Spinal cord (tissue), 10 donors: ENCODE results near the gene HMGB2. TPM values are rescaled to one million over a fixed set of nuclear protein-coding genes. Genes with fewer than 3 reads are reported as not detected.

ENCODE experiments used
- DNase-seq, 6 donors: peaks; one replicate each; pipeline versions ENCODE4 v3.0.0 to v3.0.0-alpha.2; 2013 to 2015; ENCODE audit warnings: low spot score in 6 of 6, low read depth in 4 of 6
- H3K27ac ChIP-seq: one replicate; pipeline ENCODE4 v1.5.1; 2013; ENCODE audit warnings: low read depth, low read length, control low read depth
- H3K27me3 ChIP-seq: one replicate; pipeline ENCODE4 v1.6.1; 2013; ENCODE audit warnings: low read length; ENCODE audit not compliant: control insufficient read depth, insufficient read depth
- H3K36me3 ChIP-seq: one replicate; pipeline ENCODE4 v1.6.1; 2013; ENCODE audit warnings: low read length; ENCODE audit not compliant: control insufficient read depth, insufficient read depth
- H3K4me1 ChIP-seq: one replicate; pipeline ENCODE4 v1.6.1; 2013; ENCODE audit warnings: low read length; ENCODE audit not compliant: control insufficient read depth, insufficient read depth
- H3K4me3 ChIP-seq: one replicate; pipeline ENCODE4 v1.5.1; 2013; ENCODE audit warnings: low read depth, low read length, control low read depth
- H3K9me3 ChIP-seq: one replicate; pipeline ENCODE4 v1.6.1; 2013; ENCODE audit warnings: low read length; ENCODE audit not compliant: control insufficient read depth, insufficient read depth
- WGBS: methylation state at CpG from one replicate; pipeline ENCODE4 v1.1.5; 2013; ENCODE audit warnings: missing lambda C conversion rate; ENCODE audit not compliant: insufficient coverage; 5-methylcytosine and 5-hydroxymethylcytosine counted together
- long read RNA-seq, 4 donors: transcript quantifications; one replicate each; lab custom pipeline, GENCODE V29; 2026
- polyA plus RNA-seq, 2 donors: library from polyadenylated mRNA; unstranded; fragments of 120-200 nt; gene quantifications; one replicate each; pipeline ENCODE4 v1.2.1, GENCODE V29; 2013; ENCODE audit not compliant: insufficient read length in 2 of 2
- total RNA-seq, 2 donors: library from RNA; depleted of rRNA in 1 of 2; stranded (reverse); fragments of 120-200 nt in 1 of 2; fragments of >200 nt in 1 of 2; gene quantifications; one replicate each; pipeline versions ENCODE4 v1.2.3 to v1.2.4, GENCODE V29; 2013 to 2014
- donor health status: healthy.

Gene HMGB2
- total RNA-seq (100 to 1,000 TPM in 1 of 2 donors, 10 to 100 TPM in 1; 52.3 to 104 TPM), polyA plus RNA-seq (100 to 1,000 TPM; 123 to 132 TPM)
- long read RNA-seq, donor 1, transcript HMGB2-202 (4 exons, 1,032 nt): minor isoform, 14 of 104 reads
- long read RNA-seq, donor 1, transcript HMGB2-201 (5 exons, 1,889 nt): major isoform, 50 of 104 reads
- long read RNA-seq, donor 1, transcript HMGB2-203 (5 exons, 1,175 nt): minor isoform, 6 of 104 reads
- long read RNA-seq, donor 1, partial matches to known transcripts: 31 of 104 reads
- long read RNA-seq, donor 1, other reads (novel, unspliced or antisense): 0 of 104 reads
- long read RNA-seq, donor 2, transcript HMGB2-201 (5 exons, 1,889 nt): major isoform, 28 of 51 reads
- long read RNA-seq, donor 2, transcript HMGB2-205 (3 exons, 1,841 nt): minor isoform, 6 of 51 reads
- long read RNA-seq, donor 2, partial matches to known transcripts: 9 of 51 reads
- long read RNA-seq, donor 2, other reads (novel, unspliced or antisense): 0 of 51 reads
- long read RNA-seq, donor 3, transcript HMGB2-205 (3 exons, 1,841 nt): minor isoform, 5 of 65 reads
- long read RNA-seq, donor 3, transcript HMGB2-202 (4 exons, 1,032 nt): minor isoform, 5 of 65 reads
- long read RNA-seq, donor 3, transcript HMGB2-201 (5 exons, 1,889 nt): major isoform, 33 of 65 reads
- long read RNA-seq, donor 3, partial matches to known transcripts: 22 of 65 reads
- long read RNA-seq, donor 3, other reads (novel, unspliced or antisense): 0 of 65 reads
- long read RNA-seq, donor 4, transcript HMGB2-201 (5 exons, 1,889 nt): major isoform, 209 of 559 reads
- long read RNA-seq, donor 4, transcript HMGB2-203 (5 exons, 1,175 nt): minor isoform, 10 of 559 reads
- long read RNA-seq, donor 4, transcript HMGB2-205 (3 exons, 1,841 nt): minor isoform, 21 of 559 reads
- long read RNA-seq, donor 4, transcript HMGB2-202 (4 exons, 1,032 nt): minor isoform, 70 of 559 reads
- long read RNA-seq, donor 4, partial matches to known transcripts: 249 of 559 reads
- long read RNA-seq, donor 4, other reads (novel, unspliced or antisense): 0 of 559 reads

- no peaks in the 10 kb centered on the region for H3K36me3 ChIP-seq
- WGBS: 0% methylated on average over 61 of the region's 61 CpGs
- DNase-seq: peak; percentile 97 to 100 (median 99)
- H3K4me3 ChIP-seq: peak within 1 kb of the TSS; percentile 100
- H3K27me3 ChIP-seq: no peaks in the 10 kb centered on the region
- peak within 1 kb of the TSS; percentile 100 for H3K27ac ChIP-seq
- no peaks in the 10 kb centered on the region for H3K9me3 ChIP-seq
- peaks cover 4% of the 10 kb centered on the region for H3K4me1 ChIP-seq
These were observed at the start of gene HMGB2 for GRCh38 chr4:173334085-173334890. TSS of gene HMGB2 (minus strand) at chr4:173334358. CDS start at chr4:173333649, 709 bp downstream.

GRCh38 chr4:173382349-173382748 lies 48.2 kb upstream of the HMGB2 start:
- no peak overlapping the region for H3K4me3 ChIP-seq
- no peaks in the 10 kb centered on the region for H3K9me3 ChIP-seq
- H3K36me3 ChIP-seq: no peaks in the 10 kb centered on the region
- DNase-seq: no peak
- no peak overlapping the region for H3K27ac ChIP-seq
- no CpG with 5 or more reads among the region's 4 CpGs for WGBS
- no peaks in the 10 kb centered on the region for H3K4me1 ChIP-seq
- H3K27me3 ChIP-seq: no peaks in the 10 kb centered on the region

GRCh38 chr4:173381610-173382009 lies 47.5 kb upstream of the HMGB2 start:
- WGBS: no CpG with 5 or more reads among the region's 1 CpG
- Histone ChIP-seq H3K27ac (no peak overlapping the region), H3K36me3 (peaks cover under 1% of the 10 kb centered on the region), H3K9me3 (no peaks in the 10 kb centered on the region), H3K27me3 (no peaks in the 10 kb centered on the region), H3K4me3 (no peak overlapping the region), H3K4me1 (no peaks in the 10 kb centered on the region)
- peak in 1 of 6 donors; percentile 24 for DNase-seq

GRCh38 chr4:173380987-173381386 lies 46.8 kb upstream of the HMGB2 start:
- DNase-seq: no peak
- Histone ChIP-seq H3K36me3 (peaks cover 2% of the 10 kb centered on the region), H3K9me3 (no peaks in the 10 kb centered on the region), H3K27me3 (no peaks in the 10 kb centered on the region), H3K4me1 (no peaks in the 10 kb centered on the region), H3K4me3 (no peak overlapping the region), H3K27ac (no peak overlapping the region)

- H3K27ac ChIP-seq: no peak overlapping the region
- H3K4me3 ChIP-seq: no peak overlapping the region
- no peaks in the 10 kb centered on the region for H3K4me1 ChIP-seq
- peaks cover 2% of the 10 kb centered on the region for H3K36me3 ChIP-seq
- H3K27me3 ChIP-seq: no peaks in the 10 kb centered on the region
- no peaks in the 10 kb centered on the region for H3K9me3 ChIP-seq
- DNase-seq: no peak
- no CpG with 5 or more reads among the region's 3 CpGs for WGBS
These were observed 45.8 kb upstream of the HMGB2 start for GRCh38 chr4:173379929-173380328.

- no peak overlapping the region for H3K27ac ChIP-seq
- no peaks in the 10 kb centered on the region for H3K9me3 ChIP-seq
- H3K4me1 ChIP-seq: peaks cover 5% of the 10 kb centered on the region
- peaks cover 2% of the 10 kb centered on the region for H3K36me3 ChIP-seq
- no peak for DNase-seq
- no CpG with 5 or more reads among the region's 2 CpGs for WGBS
- no peak overlapping the region for H3K4me3 ChIP-seq
- H3K27me3 ChIP-seq: no peaks in the 10 kb centered on the region
These were observed 40.4 kb upstream of the HMGB2 start for GRCh38 chr4:173374588-173374987.

GRCh38 chr4:173371292-173372192 lies 37.4 kb upstream of the HMGB2 start:
- Histone ChIP-seq H3K9me3 (no peaks in the 10 kb centered on the region), H3K4me3 (peak overlapping the region; percentile 96), H3K4me1 (peaks cover 7% of the 10 kb centered on the region), H3K27me3 (no peaks in the 10 kb centered on the region), H3K27ac (peak overlapping the region; percentile 99), H3K36me3 (peaks cover 1% of the 10 kb centered on the region)
- under 1% methylated on average over 66 of the region's 68 CpGs for WGBS
- peak; percentile 58 to 93 (median 76) for DNase-seq

- 0% methylated on average over 70 of the region's 72 CpGs for WGBS
- Histone ChIP-seq H3K27ac (peak within 1 kb of the TSS; percentile 99), H3K27me3 (no peaks in the 10 kb centered on the region), H3K4me1 (peaks cover 7% of the 10 kb centered on the region), H3K4me3 (peak within 1 kb of the TSS; percentile 96), H3K36me3 (no peaks in the 10 kb centered on the region), H3K9me3 (no peaks in the 10 kb centered on the region)
- DNase-seq: peak; percentile 95 to 100 (median 98)
These were observed 36.5 kb upstream of the HMGB2 start, which contains the start of gene SAP30 for GRCh38 chr4:173370477-173371291. TSS of gene SAP30 (plus strand) at chr4:173370954. CDS start at chr4:173371183, 229 bp downstream.
